Measurements from ENCODE around the gene KCNK3. TPM values are rescaled to one million over a fixed set of nuclear protein-coding genes. Genes with fewer than 3 reads are reported as not detected.

The KCNK3 gene
- total RNA-seq, 1 donor from 2014 or later = 2.7 TPM

GRCh38 chr2:26765475-26766200 lies 73.1 kb downstream of the KCNK3 start:
- no peaks in the 10 kb centered on the region for H3K9me3 Mint-ChIP-seq
- TF ChIP-seq CTCF (conservative IDR thresholded peaks at IDR 0.05) = no peak
- H3K4me1 Mint-ChIP-seq (ENCODE audit: unreplicated experiment) = peaks cover 27% of the 10 kb centered on the region
- H3K4me3 Mint-ChIP-seq = peak overlapping the region; percentile 95
- no peak for DNase-seq (ENCODE audit: extremely low spot score, unreplicated experiment)
- no peak overlapping the region for H3K27ac Mint-ChIP-seq
- no peaks in the 10 kb centered on the region for H3K27me3 Mint-ChIP-seq
- H3K36me3 Mint-ChIP-seq = no peaks in the 10 kb centered on the region

- no peak for DNase-seq (ENCODE audit: extremely low spot score, unreplicated experiment)
- Mint-ChIP-seq H3K27me3 (no peaks in the 10 kb centered on the region), H3K4me3 (peak overlapping the region; percentile 37), H3K27ac (peak overlapping the region; percentile 34), H3K4me1 (ENCODE audit: unreplicated experiment) (peaks cover 35% of the 10 kb centered on the region), H3K36me3 (no peaks in the 10 kb centered on the region), H3K9me3 (no peaks in the 10 kb centered on the region)
- no peak for TF ChIP-seq CTCF (conservative IDR thresholded peaks at IDR 0.05)
These were observed 74.6 kb downstream of the KCNK3 start for GRCh38 chr2:26767129-26767528.

GRCh38 chr2:26767894-26768487 lies 75.5 kb downstream of the KCNK3 start:
- no peak overlapping the region for H3K27ac Mint-ChIP-seq
- TF ChIP-seq CTCF (conservative IDR thresholded peaks at IDR 0.05) = no peak
- H3K36me3 Mint-ChIP-seq = no peaks in the 10 kb centered on the region
- no peak for DNase-seq (ENCODE audit: extremely low spot score, unreplicated experiment)
- no peaks in the 10 kb centered on the region for H3K27me3 Mint-ChIP-seq
- no peak overlapping the region for H3K4me3 Mint-ChIP-seq
- peaks cover 42% of the 10 kb centered on the region for H3K4me1 Mint-ChIP-seq (ENCODE audit: unreplicated experiment)
- H3K9me3 Mint-ChIP-seq = no peaks in the 10 kb centered on the region

GRCh38 chr2:26768759-26769088 lies 76.2 kb downstream of the KCNK3 start:
- H3K4me1 Mint-ChIP-seq (ENCODE audit: unreplicated experiment) = peaks cover 42% of the 10 kb centered on the region
- no peak overlapping the region for H3K27ac Mint-ChIP-seq
- no peaks in the 10 kb centered on the region for H3K36me3 Mint-ChIP-seq
- no peak for DNase-seq (ENCODE audit: extremely low spot score, unreplicated experiment)
- no peak overlapping the region for H3K4me3 Mint-ChIP-seq
- TF ChIP-seq CTCF (conservative IDR thresholded peaks at IDR 0.05) = no peak
- H3K27me3 Mint-ChIP-seq = no peaks in the 10 kb centered on the region
- H3K9me3 Mint-ChIP-seq = no peaks in the 10 kb centered on the region

GRCh38 chr2:26769089-26769761 lies 76.7 kb downstream of the KCNK3 start:
- no peak for DNase-seq (ENCODE audit: extremely low spot score, unreplicated experiment)
- no peaks in the 10 kb centered on the region for H3K36me3 Mint-ChIP-seq
- H3K4me1 Mint-ChIP-seq (ENCODE audit: unreplicated experiment) = peaks cover 42% of the 10 kb centered on the region
- H3K27ac Mint-ChIP-seq = peak overlapping the region; percentile 64
- H3K9me3 Mint-ChIP-seq = no peaks in the 10 kb centered on the region
- TF ChIP-seq CTCF (conservative IDR thresholded peaks at IDR 0.05) = no peak
- peak overlapping the region; percentile 65 for H3K4me3 Mint-ChIP-seq
- H3K27me3 Mint-ChIP-seq = no peaks in the 10 kb centered on the region

All from type B pancreatic cell (in vitro differentiated cells).